ENCODE results near the gene LCE4A. TPM values are rescaled to one million over a fixed set of nuclear protein-coding genes. Genes with fewer than 3 reads are reported as not detected.

LCE4A gene
- total and polyA plus RNA-seq, 10 of the 15 experiments (the other 5 are each of a cell fraction or from before 2014, with no cell fraction given) = not detected

DNA sequence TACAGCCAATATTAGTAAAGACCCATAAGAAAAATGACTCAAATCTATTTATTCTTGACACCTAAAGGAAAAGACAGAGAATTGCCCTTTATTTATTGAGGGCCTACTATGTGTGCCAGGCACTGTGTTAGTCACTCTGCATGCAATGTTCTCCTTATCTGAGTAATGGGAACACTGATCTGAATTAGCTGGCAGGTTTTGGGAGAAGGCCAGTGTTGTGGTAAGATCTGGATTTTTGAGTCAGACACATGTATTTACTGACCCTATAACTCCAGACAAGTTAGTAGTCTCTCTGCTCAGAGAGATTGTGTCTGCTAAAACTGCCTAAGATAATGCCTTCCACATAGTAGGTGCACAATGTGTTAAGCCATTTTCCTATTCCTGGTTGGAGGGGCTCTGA is 17.3 kb downstream of the LCE4A start:
- Histone ChIP-seq H3K4me2 (ENCODE audit: control insufficient read depth, insufficient read depth) (no peak overlapping the region), H3K9me3 (replicated peaks; ENCODE audit: control insufficient read depth, insufficient read depth, low read length) (no peaks in the 10 kb centered on the region), H4K20me1 (ENCODE audit: control insufficient read depth, insufficient read depth) (no peaks in the 10 kb centered on the region), H3K36me3 (ENCODE audit: control insufficient read depth in 2 of 2, insufficient read depth in 2 of 2, low read length in 1 of 2) (no peaks in the 10 kb centered on the region), H3K9ac (ENCODE audit: control insufficient read depth, insufficient read depth, low read length) (no peak overlapping the region), H3K4me1 (ENCODE audit: control insufficient read depth, insufficient read depth, low read length) (no peaks in the 10 kb centered on the region), H3K27ac (ENCODE audit: control insufficient read depth, insufficient read depth) (no peak overlapping the region), H3K27me3 (replicated peaks in 1 of 2; ENCODE audit: control insufficient read depth in 2 of 2, insufficient read depth in 2 of 2, low read length in 1 of 2) (no peaks in the 10 kb centered on the region), H2AFZ (ENCODE audit: control insufficient read depth, low read depth, low read length) (no peak overlapping the region), H3K4me3 (no peak overlapping the region), H3K79me2 (ENCODE audit: control insufficient read depth, insufficient read depth, low read length) (no peaks in the 10 kb centered on the region)
- DNase-seq (ENCODE audit: low read depth, low spot score) (no peak), FAIRE-seq (no peak), ATAC-seq (no peak)
- ChIA-PET SMC1A (ENCODE audit: uncharacterized antibody, unreplicated experiment) (no interaction called here), CTCF (no interaction called here), POLR2A (no interaction called here), RAD21 (ENCODE audit: unreplicated experiment) (no interaction called here)
- in situ Hi-C loops (cut with MboI) = no loop called here
- TF ChIP-seq HDAC2 (IDR thresholded peaks at IDR 0.05) = no peak
- TF ChIP-seq, protein P1, sequence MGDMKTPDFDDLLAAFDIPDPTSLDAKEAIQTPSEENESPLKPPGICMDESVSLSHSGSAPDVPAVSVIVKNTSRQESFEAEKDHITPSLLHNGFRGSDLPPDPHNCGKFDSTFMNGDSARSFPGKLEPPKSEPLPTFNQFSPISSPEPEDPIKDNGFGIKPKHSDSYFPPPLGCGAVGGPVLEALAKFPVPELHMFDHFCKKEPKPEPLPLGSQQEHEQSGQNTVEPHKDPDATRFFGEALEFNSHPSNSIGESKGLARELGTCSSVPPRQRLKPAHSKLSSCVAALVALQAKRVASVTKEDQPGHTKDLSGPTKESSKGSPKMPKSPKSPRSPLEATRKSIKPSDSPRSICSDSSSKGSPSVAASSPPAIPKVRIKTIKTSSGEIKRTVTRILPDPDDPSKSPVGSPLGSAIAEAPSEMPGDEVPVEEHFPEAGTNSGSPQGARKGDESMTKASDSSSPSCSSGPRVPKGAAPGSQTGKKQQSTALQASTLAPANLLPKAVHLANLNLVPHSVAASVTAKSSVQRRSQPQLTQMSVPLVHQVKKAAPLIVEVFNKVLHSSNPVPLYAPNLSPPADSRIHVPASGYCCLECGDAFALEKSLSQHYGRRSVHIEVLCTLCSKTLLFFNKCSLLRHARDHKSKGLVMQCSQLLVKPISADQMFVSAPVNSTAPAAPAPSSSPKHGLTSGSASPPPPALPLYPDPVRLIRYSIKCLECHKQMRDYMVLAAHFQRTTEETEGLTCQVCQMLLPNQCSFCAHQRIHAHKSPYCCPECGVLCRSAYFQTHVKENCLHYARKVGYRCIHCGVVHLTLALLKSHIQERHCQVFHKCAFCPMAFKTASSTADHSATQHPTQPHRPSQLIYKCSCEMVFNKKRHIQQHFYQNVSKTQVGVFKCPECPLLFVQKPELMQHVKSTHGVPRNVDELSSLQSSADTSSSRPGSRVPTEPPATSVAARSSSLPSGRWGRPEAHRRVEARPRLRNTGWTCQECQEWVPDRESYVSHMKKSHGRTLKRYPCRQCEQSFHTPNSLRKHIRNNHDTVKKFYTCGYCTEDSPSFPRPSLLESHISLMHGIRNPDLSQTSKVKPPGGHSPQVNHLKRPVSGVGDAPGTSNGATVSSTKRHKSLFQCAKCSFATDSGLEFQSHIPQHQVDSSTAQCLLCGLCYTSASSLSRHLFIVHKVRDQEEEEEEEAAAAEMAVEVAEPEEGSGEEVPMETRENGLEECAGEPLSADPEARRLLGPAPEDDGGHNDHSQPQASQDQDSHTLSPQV (IDR thresholded peaks at IDR 0.05) = no peak
- TF ChIP-seq TCF12 (IDR thresholded peaks at IDR 0.05; ENCODE audit: low read depth, low read length) = no peak
- TF ChIP-seq POU2F2 (IDR thresholded peaks at IDR 0.05; ENCODE audit: borderline replicate concordance, low read depth, low read length) = no peak
- TF ChIP-seq STAT3 (IDR thresholded peaks at IDR 0.05; ENCODE audit: low read depth, low read length) = no peak
- TF ChIP-seq ZNF384 (IDR thresholded peaks at IDR 0.05; ENCODE audit: borderline replicate concordance, low read depth, low read length) = no peak
- no peak for TF ChIP-seq NFYB (IDR thresholded peaks at IDR 0.05; ENCODE audit: insufficient read depth, low read depth, low read length)
- no peak for TF ChIP-seq IKZF2 (IDR thresholded peaks at IDR 0.05)
- TF ChIP-seq ZSCAN29 (IDR thresholded peaks at IDR 0.05) = no peak
- TF ChIP-seq MEF2A (IDR thresholded peaks at IDR 0.05; ENCODE audit: insufficient read depth, low read depth, low read length) = no peak
- TF ChIP-seq MYC (IDR thresholded peaks at IDR 0.05; ENCODE audit: insufficient read depth, insufficient read length, insufficient replicate concordance, low read length, severe bottlenecking) = no peak
- TF ChIP-seq RB1 (IDR thresholded peaks at IDR 0.05; ENCODE audit: borderline replicate concordance) = no peak
- TF ChIP-seq SRF (IDR thresholded peaks at IDR 0.05; ENCODE audit: low read depth in 2 of 2, low read length in 2 of 2) = no peak
- no peak for TF ChIP-seq TCF3 (IDR thresholded peaks at IDR 0.05; ENCODE audit: borderline replicate concordance, insufficient read depth, low read depth, low read length)
- no peak for TF ChIP-seq SMARCA5 (IDR thresholded peaks at IDR 0.05)
- BruUV-seq (replicated peaks) = no TSS peak
- intact Hi-C loops (cut with micrococcal nuclease; ENCODE audit: unreplicated experiment) = no loop called here

Data from GM12878 (cell line).